HG02943 (cell line): Measurements from ENCODE around the gene ATXN1.
"Not testable (repeated sequence)": the region's sequence is repeated elsewhere in the genome, so short reads cannot be mapped to it uniquely, and the experiment has no call there.

Experiments used
- ATAC-seq: cut with Tn5 transposase; IDR thresholded peaks from one replicate; pipeline ENCODE4 v1.9.1; 2021; ENCODE audit warnings: mild to moderate bottlenecking, low read depth, moderate library complexity; ENCODE audit not compliant: unreplicated experiment

Gene ATXN1

DNA sequence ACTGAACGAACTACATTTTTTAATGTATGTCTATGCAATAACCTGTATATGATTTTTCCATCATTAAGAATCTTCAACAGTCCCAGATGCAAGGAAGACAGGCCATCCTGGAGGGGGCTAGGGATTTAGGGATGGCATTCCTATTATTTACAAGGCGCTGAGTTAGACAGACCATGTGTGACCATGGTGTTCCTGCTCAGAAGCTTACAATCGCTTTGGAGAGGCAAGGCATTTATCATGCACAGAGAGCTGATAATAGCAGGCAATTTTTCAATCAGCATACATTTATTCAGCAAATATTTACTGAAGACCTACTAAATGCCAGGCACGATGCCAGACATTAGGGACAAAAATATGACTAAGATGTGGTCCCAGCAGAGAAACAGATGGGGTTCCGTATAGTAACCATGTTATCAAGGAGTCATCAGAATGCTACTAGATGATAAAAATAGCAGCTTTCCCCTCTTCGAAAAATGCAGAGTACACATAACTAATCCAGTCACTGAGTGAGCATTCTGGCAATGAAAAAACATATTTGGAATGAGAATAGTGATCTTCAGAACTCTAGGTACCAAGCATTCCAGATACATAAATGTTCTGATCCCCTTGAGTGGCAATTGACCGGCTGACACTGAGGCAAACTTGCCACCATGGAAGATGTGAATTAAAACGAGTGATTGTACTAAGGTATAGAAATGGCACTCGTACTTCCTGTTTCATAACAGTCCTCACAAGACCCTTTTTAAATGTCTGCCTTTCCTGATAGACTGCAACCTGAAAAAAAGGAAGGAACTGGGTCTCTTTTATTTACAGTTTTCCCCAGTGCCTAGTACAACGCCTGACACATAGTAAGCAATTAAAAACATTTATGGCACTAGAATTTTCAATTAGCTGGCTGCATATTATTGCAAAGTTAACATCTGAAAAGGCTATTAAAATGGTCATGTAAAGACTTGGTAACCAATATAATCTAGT, 135.7 kb downstream of the ATXN1 start:
- ATAC-seq: no peak

DNA sequence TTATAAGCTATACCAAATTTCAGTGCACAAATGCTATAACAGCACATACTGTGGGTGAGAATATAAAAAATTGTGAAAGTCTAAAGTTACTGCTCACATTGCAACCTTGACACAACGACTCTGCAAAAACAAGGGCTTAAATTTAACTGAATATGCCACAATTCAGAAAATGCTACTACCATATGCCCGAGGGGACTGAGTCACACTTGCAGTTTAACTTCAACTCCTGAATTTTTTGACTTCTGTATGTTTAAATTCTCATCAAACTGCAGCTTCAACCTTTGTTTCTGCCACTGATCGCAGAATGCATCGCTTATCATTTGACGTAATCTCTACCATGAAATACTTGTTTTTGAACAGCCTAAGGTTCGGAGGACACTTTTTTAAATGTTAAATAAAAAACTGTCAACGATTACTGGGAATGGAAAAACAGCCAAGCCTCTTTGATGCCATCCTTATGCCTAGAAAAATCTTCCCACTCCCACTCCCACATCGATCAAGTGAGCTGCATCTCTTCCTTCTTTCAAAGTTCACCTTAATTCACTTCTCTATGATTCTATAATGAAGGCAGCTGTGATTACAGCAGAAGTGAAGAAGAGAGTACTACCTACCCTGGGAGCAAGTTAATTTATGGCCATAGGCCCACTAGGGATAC, 136.5 kb downstream of the ATXN1 start:
- ATAC-seq: no peak

DNA sequence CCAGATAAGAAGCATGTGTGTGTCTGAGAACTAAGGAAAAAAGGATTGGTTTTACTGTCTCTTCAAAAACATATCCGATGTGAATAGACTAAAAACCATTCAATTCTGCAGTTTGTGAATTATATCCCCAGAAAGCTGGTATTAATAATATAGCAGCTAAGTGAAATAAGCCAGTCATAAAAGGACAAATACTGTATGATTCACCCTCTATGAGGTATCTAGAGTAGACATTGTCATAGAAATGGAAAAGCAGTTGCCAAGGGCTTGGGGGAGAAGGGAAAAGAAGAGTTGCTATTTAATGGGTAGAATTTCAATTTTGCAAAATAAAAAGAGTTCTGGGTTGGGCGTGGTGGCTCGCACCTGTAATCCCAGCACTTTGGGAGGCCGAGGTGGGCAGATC, 137.5 kb downstream of the ATXN1 start:
- no peak for ATAC-seq

DNA sequence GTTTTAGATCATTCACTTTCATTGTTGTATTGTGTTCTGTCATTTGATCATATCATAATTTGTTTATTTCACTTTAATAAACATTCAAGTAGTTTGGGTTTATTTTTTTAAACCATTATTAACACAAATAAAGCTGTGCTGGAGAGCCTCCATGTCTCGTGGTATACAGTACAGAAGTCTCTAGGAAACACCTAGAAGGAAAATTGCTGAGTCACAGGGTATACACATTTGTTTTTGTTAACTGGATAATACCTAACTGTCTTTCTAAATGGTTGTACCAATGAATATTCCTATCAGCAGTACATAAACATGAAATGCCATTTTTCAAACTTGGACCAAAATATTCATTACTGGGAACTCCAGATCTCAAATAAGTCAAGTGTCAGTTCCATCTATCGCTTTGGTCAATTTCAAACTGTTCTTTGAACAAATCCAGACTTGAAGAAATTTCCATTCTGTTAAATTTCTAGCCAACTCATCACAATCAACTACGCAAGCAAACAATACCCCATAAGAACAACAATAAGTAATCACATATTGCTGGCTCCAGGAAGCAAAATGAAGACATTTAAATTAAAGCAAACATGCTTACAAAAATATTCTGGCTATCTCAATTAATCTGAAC, 138.1 kb downstream of the ATXN1 start:
- ATAC-seq: no peak

DNA sequence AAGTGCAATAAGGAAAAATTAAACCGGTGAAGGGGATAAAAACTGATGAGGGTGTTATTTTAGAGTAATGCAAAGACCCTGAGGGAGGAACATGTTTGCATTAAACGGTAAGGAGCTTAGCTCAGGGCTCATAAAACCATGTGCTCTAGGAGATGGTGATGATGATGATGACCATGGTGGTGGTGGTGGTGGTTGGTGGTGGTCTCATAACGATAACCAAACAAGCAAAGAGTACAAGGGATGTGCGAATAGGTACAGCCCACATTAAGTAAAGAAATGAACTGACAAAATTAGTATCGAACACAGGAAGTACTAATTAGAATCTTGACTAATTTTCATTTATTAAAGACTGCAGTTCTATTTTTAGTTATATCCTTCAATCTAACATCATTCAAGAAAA, 139.1 kb downstream of the ATXN1 start:
- ATAC-seq: no peak

DNA sequence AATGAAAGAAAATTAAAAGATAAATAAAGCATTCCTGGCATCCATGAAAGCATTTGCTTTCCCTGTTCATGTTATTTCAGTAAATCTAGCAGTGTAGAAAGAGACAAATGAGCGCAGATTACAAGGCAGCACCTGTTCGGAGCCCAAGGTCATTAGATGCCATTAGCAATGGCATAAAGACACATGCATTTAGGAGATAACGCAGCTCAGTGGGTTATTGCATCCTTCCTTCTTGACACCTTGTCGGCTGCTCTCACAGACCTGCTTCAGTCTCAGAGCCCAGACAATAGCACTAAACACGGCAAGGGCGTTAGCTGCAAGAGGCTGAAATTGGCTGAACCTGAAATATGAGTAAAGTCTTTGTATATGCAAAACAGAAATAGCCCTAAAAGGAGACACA, 140.3 kb downstream of the ATXN1 start:
- ATAC-seq: no peak

DNA sequence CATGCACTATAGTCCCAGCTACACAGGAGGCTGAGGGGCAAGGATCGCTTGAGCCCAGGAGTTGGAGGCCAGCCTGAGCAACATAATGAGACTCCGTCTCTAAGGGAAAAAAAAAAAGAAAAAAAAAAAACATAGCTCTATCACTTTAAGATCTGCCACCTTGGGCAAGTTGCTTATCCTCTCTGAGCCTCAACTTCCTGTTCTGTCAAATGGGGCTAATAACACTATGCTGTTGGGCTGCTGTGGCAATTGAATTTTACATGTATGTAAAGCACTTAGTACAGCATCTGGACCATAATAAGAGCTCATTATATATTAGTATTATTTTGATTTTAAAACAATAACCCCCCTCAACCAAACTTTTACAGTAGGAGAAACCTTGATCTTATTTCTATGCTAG, 141.5 kb downstream of the ATXN1 start:
- ATAC-seq: no peak

DNA sequence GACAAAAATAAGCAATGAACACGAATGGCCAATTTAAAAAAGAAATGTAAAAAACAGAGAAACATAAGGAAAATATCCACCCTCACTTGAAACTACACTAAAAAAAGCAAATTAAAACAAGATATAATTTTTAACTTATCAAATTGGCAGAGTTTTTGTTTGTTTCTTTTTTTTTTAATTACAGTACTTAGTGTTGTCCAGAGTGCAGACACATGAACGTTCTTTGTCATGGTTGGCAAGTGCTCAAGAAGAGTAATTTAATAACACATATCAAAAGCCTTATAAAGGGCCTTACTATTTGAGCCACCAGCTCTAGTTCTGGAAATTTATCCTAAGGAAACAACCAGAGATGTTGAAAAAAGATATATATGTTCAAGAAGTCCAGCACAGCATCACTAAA, 142.3 kb downstream of the ATXN1 start:
- ATAC-seq: no peak

DNA sequence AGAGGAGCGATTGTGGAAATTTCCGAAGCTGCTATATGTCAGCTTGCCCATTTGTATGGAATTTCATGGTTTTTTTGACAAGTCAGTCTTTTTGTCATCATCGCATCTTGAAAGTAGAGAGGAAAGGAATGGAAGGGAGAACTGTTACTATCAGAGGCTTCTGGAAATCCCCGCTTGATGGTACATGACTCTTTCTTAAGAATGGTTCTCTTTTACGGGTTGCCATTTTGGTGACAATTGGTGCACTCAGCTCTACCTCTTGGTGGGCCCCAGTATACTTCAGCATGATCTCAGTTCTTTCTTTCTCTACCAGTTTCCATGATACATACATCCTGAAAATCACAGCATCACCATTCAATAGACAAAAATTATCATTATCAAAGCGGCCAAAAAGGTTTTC, 146.0 kb downstream of the ATXN1 start:
- not testable (repeated sequence) for ATAC-seq

DNA sequence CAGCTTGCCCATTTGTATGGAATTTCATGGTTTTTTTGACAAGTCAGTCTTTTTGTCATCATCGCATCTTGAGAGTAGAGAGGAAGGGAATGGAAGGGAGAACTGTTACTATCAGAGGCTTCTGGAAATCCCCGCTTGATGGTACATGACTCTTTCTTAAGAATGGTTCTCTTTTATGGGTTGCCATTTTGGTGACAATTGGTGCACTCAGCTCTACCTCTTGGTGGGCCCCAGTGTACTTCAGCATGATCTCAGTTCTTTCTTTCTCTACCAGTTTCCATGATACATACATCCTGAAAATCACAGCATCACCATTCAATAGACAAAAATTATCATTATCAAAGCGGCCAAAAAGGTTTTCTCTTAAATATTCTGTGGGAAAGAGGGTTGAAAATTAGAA, 147.1 kb downstream of the ATXN1 start:
- not testable (repeated sequence) for ATAC-seq

DNA sequence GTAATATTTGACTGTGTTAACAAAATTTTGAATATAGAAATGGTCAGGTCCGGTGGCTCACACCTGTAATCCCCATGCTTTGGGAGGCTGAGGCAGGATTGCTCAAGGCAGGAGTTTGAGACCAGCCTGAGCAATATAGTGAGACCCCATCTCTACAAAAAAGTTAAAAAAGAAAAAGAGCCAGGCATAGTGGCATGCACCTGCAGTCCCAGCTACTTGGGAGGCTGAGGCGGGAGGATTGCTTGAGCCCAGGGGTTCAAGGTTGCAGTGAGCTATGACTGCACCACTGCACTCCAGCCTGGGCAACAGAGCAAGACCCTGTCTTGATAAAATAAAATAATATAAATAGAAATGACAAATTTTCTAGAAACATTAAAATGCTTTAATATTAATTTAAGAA, 147.8 kb downstream of the ATXN1 start:
- ATAC-seq: not testable (repeated sequence)

DNA sequence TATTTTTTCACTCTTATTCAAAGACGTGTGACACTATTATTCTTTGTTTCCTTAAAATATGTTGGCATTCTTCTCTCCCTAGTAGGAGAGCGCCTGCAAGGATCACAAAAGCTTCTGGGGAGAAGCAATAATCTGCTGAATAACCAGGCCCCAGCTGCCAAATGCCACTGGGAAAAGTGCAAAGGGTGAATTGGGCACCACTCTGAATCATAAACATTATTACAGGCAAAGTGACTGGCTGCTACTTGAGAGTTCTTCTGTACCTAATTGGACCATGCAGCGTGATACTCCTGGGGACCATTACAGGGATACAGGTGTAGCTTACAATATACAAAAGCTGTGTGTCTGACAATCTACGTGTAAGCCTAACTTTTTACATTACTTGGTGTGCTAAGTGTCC, 152.8 kb downstream of the ATXN1 start:
- no peak for ATAC-seq

DNA sequence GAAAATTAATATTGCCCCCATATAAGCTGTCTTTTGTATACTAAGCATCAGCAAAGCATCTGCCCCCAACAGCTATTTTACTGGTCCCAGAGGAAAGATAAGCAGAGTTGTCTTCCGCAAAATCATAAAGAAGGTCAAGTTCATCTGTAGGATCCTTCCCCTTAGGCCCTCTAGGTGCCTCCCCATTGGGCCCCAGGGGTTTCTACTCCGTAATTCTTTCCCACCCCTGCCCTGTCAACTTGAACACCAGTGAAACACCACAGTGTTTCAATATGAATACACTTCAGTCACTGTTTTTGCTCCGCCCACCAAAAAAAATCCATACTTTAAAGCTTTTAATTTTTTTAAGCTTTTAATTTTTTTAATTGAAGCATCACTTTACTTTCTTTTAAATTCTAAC, 159.2 kb downstream of the ATXN1 start:
- peak; percentile 80 for ATAC-seq

DNA sequence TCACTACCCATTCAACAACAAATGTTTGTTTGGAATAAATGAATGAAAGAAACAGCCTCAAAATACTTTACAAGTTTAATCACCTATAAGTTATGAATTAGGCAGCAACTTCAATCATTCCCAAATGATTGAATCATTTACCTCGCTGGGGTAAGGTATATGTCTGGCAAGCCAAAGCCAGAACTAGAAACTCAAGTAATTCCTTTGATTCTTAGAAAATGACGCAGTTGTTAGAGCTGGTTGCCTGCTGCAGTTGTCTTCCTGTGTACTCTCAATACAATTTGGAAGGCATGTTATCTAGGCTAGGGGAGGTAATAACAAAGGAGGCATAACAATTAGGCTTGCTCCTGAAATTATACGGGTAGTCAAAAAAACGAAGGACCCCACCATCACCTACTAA, 160.6 kb downstream of the ATXN1 start:
- ATAC-seq: no peak

DNA sequence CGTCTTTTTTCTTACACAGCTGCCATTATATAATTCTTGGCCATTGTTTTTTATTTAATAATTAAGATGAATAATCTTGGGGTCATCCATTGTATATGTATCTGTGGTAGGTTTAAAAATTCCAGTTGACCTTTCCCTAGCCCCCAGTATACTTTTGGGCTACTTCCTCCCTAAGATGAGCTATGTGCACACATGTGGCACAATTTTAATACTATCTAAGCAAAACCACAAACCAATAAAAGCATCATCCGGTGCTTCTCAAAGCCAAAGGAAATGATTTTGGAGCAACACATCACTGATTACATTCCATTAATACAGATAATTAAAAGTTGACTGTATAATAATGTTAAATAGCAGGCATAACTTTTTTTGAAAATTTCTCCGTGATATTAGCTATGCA, 161.2 kb downstream of the ATXN1 start:
- no peak for ATAC-seq

DNA sequence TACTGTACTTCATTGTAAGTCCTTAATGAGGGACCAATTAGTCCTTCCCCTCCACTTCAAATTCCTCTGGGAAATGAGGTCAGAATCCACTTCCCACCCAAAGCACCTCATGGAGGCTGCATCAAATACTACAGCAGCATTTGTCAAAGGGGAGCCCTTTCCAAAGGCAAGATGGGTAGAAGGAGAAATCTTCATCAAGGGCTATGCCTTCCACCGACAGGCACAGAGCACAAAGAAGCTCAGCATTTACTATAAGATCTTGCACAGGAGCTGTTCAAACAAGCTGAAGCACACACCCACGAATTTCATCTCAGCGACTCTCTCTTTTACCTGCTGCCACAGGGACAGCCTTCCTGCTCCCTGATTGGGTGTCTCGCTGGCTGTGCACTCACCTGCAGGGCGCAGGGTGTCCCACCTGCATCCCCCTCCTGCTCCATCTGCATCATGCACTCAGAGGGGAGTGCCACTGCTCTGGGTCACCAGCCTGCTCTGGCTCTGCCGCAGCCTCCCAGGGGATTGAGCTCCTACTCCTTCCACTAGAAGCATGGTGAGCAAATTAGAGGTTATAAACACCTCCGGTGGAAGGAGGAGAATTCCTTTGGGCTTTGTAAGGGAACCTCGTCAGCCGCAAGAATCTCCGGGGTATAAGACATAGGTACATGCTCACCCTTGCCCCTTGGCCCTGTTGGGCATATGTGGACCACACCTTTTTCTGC, 164.5 kb downstream of the ATXN1 start:
- no peak for ATAC-seq

DNA sequence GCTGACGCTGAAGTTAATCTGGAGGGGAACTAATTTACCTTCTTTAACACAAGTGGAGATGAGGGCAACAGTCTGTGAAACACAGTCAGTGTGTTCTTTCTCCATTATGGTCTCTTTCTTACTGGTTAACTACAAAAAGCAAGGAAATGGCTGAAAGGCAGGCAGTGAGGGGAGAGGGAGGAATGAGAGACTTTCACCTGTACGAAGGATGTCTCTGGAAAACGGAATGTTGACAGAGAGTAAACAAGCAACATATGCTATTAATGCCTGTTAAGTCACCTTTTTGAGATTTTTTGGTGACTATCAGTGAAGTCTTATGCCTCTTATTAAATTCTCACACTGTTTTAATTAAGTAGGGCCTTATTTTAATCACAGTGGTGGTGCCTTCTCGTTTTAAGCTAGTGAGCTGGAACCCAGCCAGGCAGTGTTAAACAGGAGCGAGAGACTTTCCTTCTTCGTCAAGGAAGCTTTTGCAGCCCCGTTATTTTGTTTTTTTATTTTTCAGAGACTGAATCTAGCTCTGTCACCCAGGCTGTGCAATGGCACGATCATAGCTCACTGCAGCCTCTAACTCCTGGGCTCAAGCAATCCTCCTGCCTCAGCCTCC, 165.6 kb downstream of the ATXN1 start:
- no peak for ATAC-seq

DNA sequence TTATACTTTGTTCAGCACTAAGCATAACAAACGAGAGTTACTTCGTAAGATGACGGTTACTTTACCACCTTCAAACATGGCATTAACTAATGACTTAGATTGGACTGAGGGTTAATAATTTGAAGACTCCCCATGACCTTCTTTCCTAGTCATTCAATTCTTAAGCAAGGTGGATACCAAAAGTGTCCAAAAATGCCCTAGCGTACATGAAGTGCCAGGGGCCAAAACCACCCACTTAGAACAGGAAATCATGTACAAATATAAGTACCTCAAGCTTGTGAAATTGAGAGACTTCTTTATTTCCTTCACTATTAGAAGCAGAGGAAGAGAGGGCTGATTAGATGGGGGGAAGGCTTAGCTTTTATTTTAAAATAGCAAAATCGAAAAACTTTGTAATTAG, 166.4 kb downstream of the ATXN1 start:
- no peak for ATAC-seq

DNA sequence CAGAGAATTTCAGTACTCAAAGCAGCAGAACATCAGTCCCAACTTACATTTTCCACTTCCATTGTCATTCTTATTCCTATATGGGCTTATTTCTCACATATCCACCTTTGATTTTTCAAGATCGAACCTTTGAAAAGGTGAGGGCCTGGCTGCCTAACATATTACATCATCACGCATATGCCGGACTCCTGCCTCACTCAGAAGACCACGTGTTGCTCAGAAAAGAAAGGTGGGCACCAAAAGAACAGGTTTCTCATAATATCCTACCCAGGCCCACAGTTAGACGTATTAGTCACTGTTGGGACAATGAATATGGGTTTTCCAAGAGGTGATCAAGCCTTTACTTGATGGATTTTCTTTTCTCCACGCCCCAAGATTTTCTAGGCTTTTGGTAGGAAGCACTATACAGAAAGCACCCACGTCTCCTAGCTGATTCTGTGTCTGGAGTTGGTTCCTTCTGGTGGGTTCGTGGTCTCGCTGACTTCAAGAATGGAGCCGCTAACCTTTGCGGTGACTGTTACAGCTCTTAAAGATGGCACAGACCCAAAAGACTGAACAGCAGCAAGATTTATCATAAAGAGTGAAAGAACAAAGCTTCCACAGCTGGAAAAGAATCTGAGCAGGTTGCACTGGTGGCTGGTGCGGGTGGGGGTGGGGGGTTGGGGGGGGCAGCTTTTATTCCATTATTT, 168.9 kb downstream of the ATXN1 start:
- peak; percentile 17 for ATAC-seq
